UCSD-AML1 (cell line): Measurements from ENCODE around the gene TBC1D19.
"Not testable (repeated sequence)": the region's sequence is repeated elsewhere in the genome, so short reads cannot be mapped to it uniquely, and the experiment has no call there.

Source experiments
- DNase-seq: peaks from one replicate; lab custom pipeline; 2025; ENCODE audit not compliant: unreplicated experiment; lab: John Stamatoyannopoulos, UW

Gene TBC1D19

GRCh38 chr4:26594778-26595177 lies 10.9 kb downstream of the TBC1D19 start:
- no peak for DNase-seq

- no peak for DNase-seq
Measured at GRCh38 chr4:26596843-26597242, 13.0 kb downstream of the TBC1D19 start.

GRCh38 chr4:26601204-26601603 lies 17.3 kb downstream of the TBC1D19 start:
- DNase-seq: no peak

- no peak for DNase-seq
Measured at GRCh38 chr4:26607776-26608175, 23.9 kb downstream of the TBC1D19 start.

- no peak for DNase-seq
Measured at GRCh38 chr4:26609391-26609790, 25.5 kb downstream of the TBC1D19 start.

GRCh38 chr4:26609868-26610267 lies 26.0 kb downstream of the TBC1D19 start:
- no peak for DNase-seq

GRCh38 chr4:26611372-26611771 lies 27.5 kb downstream of the TBC1D19 start:
- DNase-seq: no peak

- no peak for DNase-seq
Measured at GRCh38 chr4:26611885-26612284, 28.0 kb downstream of the TBC1D19 start.

- no peak for DNase-seq
Measured at GRCh38 chr4:26613237-26613636, 29.4 kb downstream of the TBC1D19 start.

GRCh38 chr4:26613735-26614134 lies 29.9 kb downstream of the TBC1D19 start:
- DNase-seq: no peak

GRCh38 chr4:26619784-26620183 lies 35.9 kb downstream of the TBC1D19 start:
- no peak for DNase-seq

- no peak for DNase-seq
Measured at GRCh38 chr4:26621366-26621765, 37.5 kb downstream of the TBC1D19 start.

GRCh38 chr4:26622913-26623312 lies 39.0 kb downstream of the TBC1D19 start:
- no peak for DNase-seq

GRCh38 chr4:26626658-26627057 lies 42.8 kb downstream of the TBC1D19 start:
- not testable (repeated sequence) for DNase-seq

- no peak for DNase-seq
Measured at GRCh38 chr4:26632916-26633315, 49.0 kb downstream of the TBC1D19 start.

- DNase-seq: no peak
Measured at GRCh38 chr4:26634237-26634636, 50.4 kb downstream of the TBC1D19 start.

GRCh38 chr4:26636458-26636857 lies 52.6 kb downstream of the TBC1D19 start:
- no peak for DNase-seq

- not testable (repeated sequence) for DNase-seq
Measured at GRCh38 chr4:26640639-26641038, 56.8 kb downstream of the TBC1D19 start.

- DNase-seq: no peak
Measured at GRCh38 chr4:26647523-26648224, 63.8 kb downstream of the TBC1D19 start.

GRCh38 chr4:26648260-26648659 lies 64.4 kb downstream of the TBC1D19 start:
- DNase-seq: no peak

- DNase-seq: no peak
Measured at GRCh38 chr4:26660261-26660660, 76.4 kb downstream of the TBC1D19 start.

GRCh38 chr4:26663888-26664287 lies 80.0 kb downstream of the TBC1D19 start:
- DNase-seq: no peak

- DNase-seq: no peak
Measured at GRCh38 chr4:26670903-26671537, 87.1 kb downstream of the TBC1D19 start.
